CD4-positive, alpha-beta T cell (primary cell): ENCODE measurements around the gene KRT6B. TPM values are rescaled to one million over a fixed set of nuclear protein-coding genes. Genes with fewer than 3 reads are reported as not detected.

Source experiments
- ATAC-seq: fragments of 200-7000 bp; cut with Tn5 transposase; one replicate; pipeline ENCODE4 v1.10.0; 2022; ENCODE audit warnings: mild to moderate bottlenecking; ENCODE audit not compliant: poor library complexity
- CTCF ChIA-PET: fragments of 350-600 bp; sonication (Branson Sonifier 250); formaldehyde crosslinking; loops from one replicate; lab custom pipeline; 2021; ENCODE audit warnings: antibody characterized with exemption, inconsistent platforms; lab: Charles Lee
- POLR2A ChIA-PET: fragments of 350-600 bp; sonication (Branson Sonifier 250); formaldehyde crosslinking; loops from one replicate; lab custom pipeline; 2021; ENCODE audit warnings: antibody characterized with exemption, inconsistent platforms; lab: Charles Lee
- DNase-seq, 14 experiments: peaks; one replicate each; pipeline ENCODE4 v3.0.0-alpha.2; 2013 to 2020; ENCODE audit warnings: mixed read lengths in 2 of 14
- H3K27ac ChIP-seq, 2 donors: one replicate each; pipeline versions ENCODE4 v1.5.1 to v1.7.0; 2013; ENCODE audit warnings: low read length in 2 of 2, low read depth in 1 of 2, mild to moderate bottlenecking in 1 of 2
- H3K27me3 ChIP-seq, 2 experiments: 1 replicate in 1 of 2; 2 replicates in 1 of 2; pipeline versions ENCODE4 v1.6.1 to v1.7.0; 2013; ENCODE audit warnings: low read length in 2 of 2, control low read depth in 1 of 2, mild to moderate bottlenecking in 1 of 2, moderate library complexity in 1 of 2; ENCODE audit not compliant: insufficient read depth in 2 of 2, control insufficient read depth in 1 of 2
- H3K36me3 ChIP-seq: one replicate; pipeline ENCODE4 v1.6.1; 2013; ENCODE audit warnings: low read length, control low read depth; ENCODE audit not compliant: insufficient read depth
- H3K4me1 ChIP-seq: one replicate; pipeline ENCODE4 v1.6.1; 2013; ENCODE audit warnings: low read length, control low read depth; ENCODE audit not compliant: insufficient read depth
- H3K4me3 ChIP-seq: one replicate; pipeline ENCODE4 v1.5.1; 2013; ENCODE audit warnings: mild to moderate bottlenecking, low read length, moderate library complexity
- H3K9me3 ChIP-seq, 2 experiments: 1 replicate in 1 of 2; 2 replicates in 1 of 2; pipeline versions ENCODE4 v1.6.1 to v1.7.0; 2013; ENCODE audit warnings: low read length in 2 of 2, mild to moderate bottlenecking in 2 of 2, control low read depth in 1 of 2, moderate library complexity in 1 of 2; ENCODE audit not compliant: control insufficient read depth in 1 of 2, insufficient read depth in 1 of 2
- H3K27ac Mint-ChIP-seq: one replicate; pipeline ENCODE4 v1.8.0; 2020; ENCODE audit warnings: mixed read lengths
- H3K27me3 Mint-ChIP-seq: one replicate; pipeline ENCODE4 v1.8.0; 2021; ENCODE audit warnings: mixed read lengths
- H3K36me3 Mint-ChIP-seq: one replicate; pipeline ENCODE4 v1.8.0; 2021; ENCODE audit warnings: low read depth, mixed read lengths
- H3K4me1 Mint-ChIP-seq: one replicate; pipeline ENCODE4 v1.8.0; 2021; ENCODE audit warnings: low read depth, mixed read lengths
- H3K4me3 Mint-ChIP-seq: one replicate; pipeline ENCODE4 v1.8.0; 2020; ENCODE audit warnings: mild to moderate bottlenecking, mixed read lengths
- H3K9me3 Mint-ChIP-seq: one replicate; pipeline ENCODE4 v1.8.0; 2020; ENCODE audit warnings: mixed read lengths
- CTCF ChIP-seq: fragments of 200-600 bp; IDR thresholded peaks from one replicate; pipeline ENCODE4 v1.8.0; 2022; ENCODE audit warnings: antibody characterized with exemption, mild to moderate bottlenecking
- intact Hi-C, 2 experiments: fragments of 100-400 bp; cut with DNase I in 1 of 2; cut with micrococcal nuclease in 1 of 2; formaldehyde crosslinking; loops; one replicate each; pipeline versions ENCODE4 v1.15.1 to v1.9.0; 2023 to 2025; cut with DNase I, micrococcal nuclease
- total RNA-seq, 174 experiments: library from RNA in 2 of 174; stranded (reverse) in 2 of 174; gene quantifications; one replicate each; pipeline ENCODE4 v1.2.3 and lab custom pipeline; 2021 to 2026

Gene KRT6B
- total RNA-seq, 2 experiments from 2014 or later = not detected

- TF ChIP-seq CTCF = no peak
- Histone ChIP-seq H3K27me3 (peaks cover 4 to 10% of the 10 kb centered on the region in 2 experiments), H3K4me1 (no peaks in the 10 kb centered on the region), H3K36me3 (no peaks in the 10 kb centered on the region), H3K27ac (no peak overlapping the region), H3K4me3 (no peak overlapping the region), H3K9me3 (no peaks in the 10 kb centered on the region)
- no peaks in the 10 kb centered on the region for H3K36me3 Mint-ChIP-seq
- H3K4me1 Mint-ChIP-seq = no peaks in the 10 kb centered on the region
- intact Hi-C loops = no loop called here
- H3K27me3 Mint-ChIP-seq = peaks cover 58% of the 10 kb centered on the region
- ATAC-seq (no peak), DNase-seq (no peak)
- ChIA-PET CTCF (no interaction called here), POLR2A (no interaction called here)
- H3K27ac Mint-ChIP-seq = no peak overlapping the region
- H3K4me3 Mint-ChIP-seq = no peak overlapping the region
- H3K9me3 Mint-ChIP-seq = no peaks in the 10 kb centered on the region
Measured at GRCh38 chr12:52443966-52444365, 8.0 kb downstream of the KRT6B start.

- no peak for TF ChIP-seq CTCF
- no peak for DNase-seq
- ChIA-PET CTCF (no interaction called here), POLR2A (no interaction called here)
- Mint-ChIP-seq H3K27me3 (peaks cover 58% of the 10 kb centered on the region), H3K27ac (no peak overlapping the region), H3K4me1 (no peaks in the 10 kb centered on the region), H3K9me3 (no peaks in the 10 kb centered on the region), H3K36me3 (no peaks in the 10 kb centered on the region), H3K4me3 (no peak overlapping the region)
- H3K4me3 ChIP-seq = no peak overlapping the region
- H3K4me1 ChIP-seq = no peaks in the 10 kb centered on the region
- no peak for ATAC-seq
- intact Hi-C loops = no loop called here
- no peak overlapping the region for H3K27ac ChIP-seq
- no peaks in the 10 kb centered on the region for H3K36me3 ChIP-seq
- no peaks in the 10 kb centered on the region for H3K9me3 ChIP-seq
- H3K27me3 ChIP-seq = peaks cover 4 to 10% of the 10 kb centered on the region in 2 experiments
Measured at GRCh38 chr12:52442600-52443061, 9.3 kb downstream of the KRT6B start.

DNA sequence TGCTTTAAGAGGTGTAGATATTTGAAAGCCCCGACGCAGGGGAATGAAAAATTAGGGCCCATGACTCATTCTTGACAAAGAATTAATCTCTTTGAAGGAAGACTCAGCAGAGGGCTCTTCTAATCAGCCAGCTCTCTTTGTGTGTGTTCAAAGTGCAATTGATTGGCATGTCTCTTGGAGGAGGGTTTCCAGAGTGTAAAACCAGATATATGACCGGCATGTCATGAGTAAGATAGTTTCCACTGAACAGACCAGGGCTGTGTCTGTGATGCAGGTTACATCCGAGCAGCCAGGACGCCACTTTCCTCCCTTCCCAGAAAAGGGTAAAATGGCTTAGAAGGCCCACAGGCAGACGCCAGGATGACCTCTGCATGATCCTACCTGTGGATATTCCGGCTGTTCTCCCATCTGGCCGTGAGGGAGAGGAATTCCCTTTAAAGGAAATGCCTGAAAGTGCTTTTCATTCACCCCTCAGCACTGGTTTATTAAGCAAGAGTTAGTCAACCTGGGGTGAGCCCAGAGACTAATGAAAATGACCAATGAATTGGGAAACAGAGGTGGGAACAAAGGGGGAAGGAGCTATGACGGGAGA is 10.5 kb downstream of the KRT6B start:
- H3K9me3 ChIP-seq = no peaks in the 10 kb centered on the region
- H3K4me1 ChIP-seq = no peaks in the 10 kb centered on the region
- peaks cover 4 to 10% of the 10 kb centered on the region in 2 experiments for H3K27me3 ChIP-seq
- no peaks in the 10 kb centered on the region for H3K4me1 Mint-ChIP-seq
- peaks cover 58% of the 10 kb centered on the region for H3K27me3 Mint-ChIP-seq
- CTCF ChIA-PET = no interaction called here
- H3K4me3 ChIP-seq = no peak overlapping the region
- no peak overlapping the region for H3K27ac ChIP-seq
- ATAC-seq (no peak), DNase-seq (no peak)
- TF ChIP-seq CTCF = no peak
- POLR2A ChIA-PET = no interaction called here
- no peak overlapping the region for H3K4me3 Mint-ChIP-seq
- no peaks in the 10 kb centered on the region for H3K9me3 Mint-ChIP-seq
- no peak overlapping the region for H3K27ac Mint-ChIP-seq
- H3K36me3 Mint-ChIP-seq = no peaks in the 10 kb centered on the region
- H3K36me3 ChIP-seq = no peaks in the 10 kb centered on the region
- intact Hi-C loops = no loop called here
